NCI-H1105 (cell line): ENCODE measurements around the gene TMX2.
"Not testable (repeated sequence)": the region's sequence is repeated elsewhere in the genome, so short reads cannot be mapped to it uniquely, and the experiment has no call there.

Source experiments
- DNase-seq: peaks from one replicate; lab custom pipeline; 2025; lab: John Stamatoyannopoulos, UW

TMX2 gene, protein sequence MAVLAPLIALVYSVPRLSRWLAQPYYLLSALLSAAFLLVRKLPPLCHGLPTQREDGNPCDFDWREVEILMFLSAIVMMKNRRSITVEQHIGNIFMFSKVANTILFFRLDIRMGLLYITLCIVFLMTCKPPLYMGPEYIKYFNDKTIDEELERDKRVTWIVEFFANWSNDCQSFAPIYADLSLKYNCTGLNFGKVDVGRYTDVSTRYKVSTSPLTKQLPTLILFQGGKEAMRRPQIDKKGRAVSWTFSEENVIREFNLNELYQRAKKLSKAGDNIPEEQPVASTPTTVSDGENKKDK

DNA sequence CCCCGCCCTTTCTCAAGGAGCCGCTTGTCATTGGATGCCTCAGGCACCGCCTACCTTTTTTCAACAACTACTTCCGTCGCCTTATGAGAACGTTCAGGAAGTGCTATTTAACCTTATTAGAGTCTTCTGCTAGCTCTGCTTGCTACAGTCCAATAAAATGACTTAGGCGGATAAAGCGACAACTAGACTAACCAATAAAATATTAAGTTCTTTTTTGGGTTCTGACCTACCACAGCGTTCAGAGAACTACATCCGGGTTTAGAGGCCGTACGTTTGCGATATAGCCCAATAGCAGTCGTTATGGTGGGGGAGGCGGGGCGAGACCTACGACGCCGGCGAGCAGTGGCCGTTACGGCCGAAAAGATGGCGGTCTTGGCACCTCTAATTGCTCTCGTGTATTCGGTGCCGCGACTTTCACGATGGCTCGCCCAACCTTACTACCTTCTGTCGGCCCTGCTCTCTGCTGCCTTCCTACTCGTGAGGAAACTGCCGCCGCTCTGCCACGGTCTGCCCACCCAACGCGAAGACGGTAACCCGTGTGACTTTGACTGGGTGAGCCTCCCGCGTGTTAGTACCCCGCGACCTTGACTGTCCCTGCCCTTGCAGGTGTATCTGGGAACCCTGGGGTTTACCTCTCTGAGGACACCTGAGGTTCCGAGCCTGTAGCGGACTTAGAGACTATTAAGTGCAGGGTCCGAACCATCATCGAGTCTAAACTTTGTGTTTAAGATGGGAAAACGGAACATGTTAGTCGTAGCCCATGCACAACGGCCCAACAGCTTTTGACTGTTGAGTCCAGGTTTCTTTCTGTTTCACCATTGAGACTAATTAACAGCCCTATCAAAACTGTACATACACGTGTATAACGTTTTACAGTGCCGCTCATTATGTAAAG lies at the start of gene TMX2:
TSS of gene TMX2 (plus strand) at position 338 of the 895 bp plus-strand sequence. CDS start at position 364, 26 bp downstream.
- DNase-seq, result peak; percentile 98

DNA sequence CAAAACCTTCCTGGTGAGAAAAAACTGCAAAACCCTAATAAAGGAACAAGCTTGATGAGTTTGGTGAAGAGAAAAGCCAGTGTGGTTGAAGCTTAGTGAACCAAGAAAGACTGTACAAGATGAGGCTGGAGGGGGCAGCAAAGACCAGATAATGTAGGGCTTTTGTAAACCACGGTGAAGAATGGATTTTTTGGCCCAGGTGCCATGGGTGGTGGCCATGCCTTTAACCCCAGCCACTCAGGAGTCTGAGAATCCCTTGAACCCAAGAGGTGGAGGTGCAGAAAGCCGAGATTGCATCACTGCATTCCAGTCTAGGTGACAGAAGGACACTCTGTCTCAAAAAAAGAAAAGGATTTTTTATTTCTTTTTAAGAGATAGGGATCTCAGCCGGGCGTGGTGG lies 49.5 kb upstream of the TMX2 start:
- DNase-seq, result no peak

DNA sequence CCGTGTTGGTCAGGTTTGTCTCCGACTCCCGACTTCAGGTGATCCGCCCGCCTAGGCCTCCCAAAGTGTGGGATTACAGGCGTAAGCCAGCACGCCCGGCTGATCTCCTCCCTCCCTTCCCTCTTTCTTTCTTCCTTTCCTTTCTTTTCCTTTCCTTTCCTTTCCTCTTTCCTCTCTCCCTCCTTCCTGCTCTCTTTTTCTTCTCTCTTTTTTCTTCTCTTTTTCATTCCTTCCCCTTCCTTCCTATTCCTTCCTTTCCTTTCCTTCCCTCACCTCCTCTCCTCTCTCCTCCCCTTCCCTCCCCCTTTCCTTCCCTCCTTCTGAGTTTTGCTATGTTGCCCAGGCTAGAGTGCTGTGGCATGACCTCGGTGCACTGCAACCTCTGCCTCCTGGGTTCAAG lies 48.4 kb upstream of the TMX2 start:
- DNase-seq, result no peak

DNA sequence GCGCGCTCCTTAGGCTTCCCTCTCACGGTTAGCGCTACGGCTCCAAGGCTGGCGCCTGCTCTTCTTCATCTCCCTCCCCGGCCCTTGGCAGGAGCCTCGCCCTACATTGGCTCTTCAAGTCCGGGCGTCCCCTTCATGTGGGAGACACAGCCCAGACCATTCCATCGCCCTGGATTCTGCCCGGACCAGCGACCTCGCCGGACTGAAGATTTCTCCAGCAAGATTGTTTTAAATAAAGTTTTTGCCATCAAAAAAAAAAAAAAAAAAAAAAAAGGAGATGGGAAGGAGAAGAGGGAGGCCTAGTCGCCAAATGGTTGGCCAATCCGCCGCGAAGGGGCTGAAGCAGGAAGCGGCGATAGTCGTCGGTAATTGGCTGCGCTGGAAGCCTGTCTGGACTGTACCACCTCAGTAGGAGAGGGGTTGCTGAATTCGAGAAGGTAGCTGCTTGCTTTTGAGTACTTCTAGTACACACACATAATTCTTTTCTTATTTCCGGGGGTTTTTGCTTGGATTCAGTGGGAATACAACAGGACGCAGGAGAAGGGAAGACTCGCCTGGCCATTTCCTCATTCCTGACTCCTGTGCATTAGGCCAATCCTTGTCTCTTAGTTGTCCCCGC lies 45.2 kb upstream of the TMX2 start:
- DNase-seq, result peak; percentile 97

DNA sequence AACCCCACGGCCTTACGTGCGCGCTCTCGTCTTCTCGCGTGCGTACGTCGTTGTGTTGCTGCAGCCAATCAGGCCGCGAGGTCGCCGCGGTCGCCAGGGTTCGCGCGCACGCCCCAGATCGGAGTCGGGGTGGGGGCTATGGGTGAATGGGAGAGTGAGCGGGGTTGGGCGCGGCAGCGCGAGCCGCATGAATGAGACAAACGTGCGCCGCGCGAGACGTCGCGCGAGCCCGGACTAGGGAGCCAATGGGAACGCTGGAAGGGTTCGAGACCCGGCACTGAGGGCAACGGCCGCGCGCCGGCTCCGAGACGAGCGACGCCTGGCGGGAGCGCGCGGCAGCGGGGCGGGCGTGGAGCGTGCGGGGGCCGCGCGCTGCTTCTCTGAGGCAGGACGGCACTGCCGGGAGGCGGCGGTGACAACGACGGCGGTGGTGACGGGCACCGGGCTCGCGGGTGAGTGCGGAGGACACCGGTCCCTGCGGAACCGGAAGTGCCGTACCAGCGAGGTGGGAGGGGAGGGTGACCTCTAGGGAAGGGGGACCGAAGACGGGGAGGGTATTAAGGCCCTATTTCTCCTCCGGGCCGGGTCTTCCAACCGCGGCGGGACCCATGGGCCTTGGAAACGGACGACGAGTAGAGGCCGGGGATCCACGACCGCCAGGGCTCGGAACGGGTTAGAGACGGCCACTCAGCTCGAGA lies 44.5 kb upstream of the TMX2 start, which contains the start of gene ZDHHC5:
TSS of gene ZDHHC5 (plus strand) at position 379 of the 698 bp plus-strand sequence. CDS start 4,977 bp downstream, outside the sequence.
- peak; percentile 97 for DNase-seq

DNA sequence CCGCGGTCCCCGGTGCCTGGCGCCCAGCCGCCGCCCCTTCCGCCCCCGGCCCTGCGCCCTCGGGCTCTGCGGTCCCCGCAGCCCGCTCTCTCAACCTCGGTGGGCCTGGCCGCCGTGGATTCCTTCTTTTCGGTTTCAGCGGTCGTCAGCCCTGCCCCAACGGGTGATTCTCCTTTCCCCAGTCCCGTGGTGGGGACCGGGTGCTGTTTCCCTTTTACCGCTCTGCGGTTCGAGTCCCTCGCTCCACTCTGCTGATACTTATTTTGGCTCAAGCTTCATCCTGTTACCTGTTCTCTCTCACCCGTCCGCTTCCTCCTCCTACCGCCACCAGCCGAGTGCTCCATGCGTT lies 44.0 kb upstream of the TMX2 start:
- no peak for DNase-seq

DNA sequence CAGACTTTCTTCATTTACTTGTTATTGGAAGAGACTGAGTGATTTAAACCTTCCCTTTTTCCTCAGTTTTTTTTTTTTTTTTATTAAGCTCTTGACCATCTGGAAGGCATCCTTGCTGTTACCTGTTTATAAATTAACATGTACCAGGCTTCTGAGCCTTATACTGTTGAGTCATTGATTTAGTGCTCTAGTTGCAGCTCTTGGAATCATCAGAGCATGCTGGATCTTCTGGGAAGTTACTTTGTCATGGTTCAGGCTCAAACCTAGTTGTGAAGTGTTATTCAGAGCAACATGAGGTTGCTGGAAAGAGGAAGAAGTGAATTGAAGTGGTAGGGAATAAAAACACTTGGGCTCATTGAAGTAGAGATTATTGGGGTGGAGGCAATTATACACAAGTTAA lies 38.1 kb upstream of the TMX2 start:
- DNase-seq, result no peak

DNA sequence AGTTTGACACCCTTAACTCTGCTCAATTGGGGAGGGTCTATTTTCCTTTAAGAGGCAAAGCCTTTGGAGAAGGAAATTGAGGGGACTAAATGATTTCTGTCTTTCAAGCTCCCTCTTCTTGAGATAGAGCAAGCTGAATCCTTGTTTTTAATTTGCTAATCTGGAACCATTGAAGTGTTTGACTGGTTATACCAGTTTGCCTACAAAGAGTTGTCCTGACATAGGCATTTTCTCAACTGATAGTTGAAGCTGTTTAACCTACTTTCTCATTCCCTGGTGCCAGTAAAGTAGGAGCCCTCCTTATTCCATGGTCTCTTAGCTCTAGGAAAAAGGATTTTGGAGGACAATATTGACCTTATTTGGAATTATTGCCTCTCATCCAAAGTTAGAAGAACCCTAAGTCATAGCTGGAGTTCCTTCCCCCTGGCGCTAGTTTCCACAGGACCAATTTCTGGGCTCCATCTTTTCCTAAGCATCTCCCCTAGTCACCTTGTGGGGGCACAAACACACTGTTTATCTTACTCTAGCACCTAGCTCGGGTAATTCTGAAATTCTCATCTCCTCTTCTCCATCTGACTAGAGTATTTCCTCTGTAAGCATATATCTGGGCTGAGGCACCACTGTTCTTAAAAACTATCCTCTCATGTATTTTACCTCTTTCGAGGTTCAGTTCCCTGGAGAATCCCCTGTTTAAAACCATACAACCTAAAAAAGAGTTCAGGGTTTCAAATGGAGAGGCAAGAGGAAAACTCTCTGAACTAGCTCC lies 37.0 kb upstream of the TMX2 start:
- DNase-seq, result no peak

DNA sequence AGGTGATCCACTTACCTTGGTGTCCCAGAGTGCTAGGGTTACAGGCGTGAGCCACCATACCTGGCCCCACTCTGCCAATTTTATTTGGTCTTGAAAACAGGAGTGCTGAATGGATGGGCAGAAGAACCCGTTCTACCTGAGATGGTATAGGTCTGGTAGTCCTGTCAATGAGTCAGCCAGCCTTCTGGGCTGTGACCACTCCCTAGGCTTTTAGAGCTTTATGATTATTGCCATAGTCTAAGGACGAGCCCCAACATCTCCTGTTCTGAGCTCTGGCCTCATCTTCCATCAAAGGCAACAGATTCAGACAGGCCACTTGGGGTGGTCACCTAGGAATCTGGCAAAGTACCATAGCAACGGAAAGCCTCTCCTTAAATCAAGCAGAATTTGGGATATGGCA lies 33.0 kb upstream of the TMX2 start:
- DNase-seq, result no peak

DNA sequence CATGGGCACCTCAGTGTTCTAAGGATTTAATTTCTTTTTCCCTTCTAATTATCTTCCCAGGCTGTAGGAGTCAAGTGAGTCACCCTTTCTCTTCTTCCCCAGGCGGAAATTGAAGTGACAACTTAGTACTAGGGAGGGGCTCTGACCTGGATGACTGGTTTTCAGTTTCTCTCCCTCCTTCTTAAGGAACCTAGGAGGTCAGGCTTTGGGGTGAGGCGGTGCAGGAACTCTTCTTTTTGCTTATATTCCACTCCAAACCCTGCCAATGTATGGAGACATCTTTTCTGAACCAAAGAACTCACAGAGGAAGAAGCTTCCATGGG lies 31.9 kb upstream of the TMX2 start:
- DNase-seq, result no peak

DNA sequence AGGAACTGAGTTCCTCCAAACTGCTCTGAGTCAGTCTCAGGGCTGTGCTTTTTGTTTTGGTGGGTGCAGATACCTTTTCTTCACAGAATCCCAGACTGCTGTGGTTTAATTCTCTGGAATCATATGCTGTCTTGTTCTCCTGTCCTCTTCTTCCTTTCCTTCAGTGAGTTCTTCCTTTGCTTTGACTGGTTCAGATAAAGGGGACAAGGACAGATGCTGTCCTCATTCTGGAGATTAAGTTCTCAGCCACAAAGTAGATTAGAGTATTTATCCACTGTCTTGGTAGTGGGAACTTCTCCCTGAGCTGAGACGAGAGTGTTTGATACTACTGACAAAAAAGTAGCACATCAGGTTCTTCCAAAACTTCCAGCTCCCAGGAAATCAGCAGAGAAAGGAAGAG lies 31.2 kb upstream of the TMX2 start:
- no peak for DNase-seq

DNA sequence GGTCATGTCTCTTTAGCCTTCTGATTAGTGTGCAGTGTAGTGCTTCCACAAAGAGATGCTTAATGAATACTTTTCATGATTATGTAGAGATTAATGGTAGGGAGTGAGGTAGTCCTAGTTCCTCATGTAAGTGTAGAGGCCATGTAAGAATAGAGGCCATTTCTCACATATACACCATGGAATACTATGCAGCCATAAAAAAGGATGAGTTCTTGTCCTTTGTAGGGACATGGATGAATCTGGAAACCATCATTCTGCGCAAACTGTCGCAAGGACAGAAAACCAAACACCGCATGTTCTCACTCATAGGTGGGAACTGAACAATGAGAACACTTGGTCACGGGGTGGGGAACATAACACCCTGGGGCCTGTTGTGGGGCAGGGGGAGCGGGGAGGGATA lies 21.9 kb upstream of the TMX2 start:
- not testable (repeated sequence) for DNase-seq

DNA sequence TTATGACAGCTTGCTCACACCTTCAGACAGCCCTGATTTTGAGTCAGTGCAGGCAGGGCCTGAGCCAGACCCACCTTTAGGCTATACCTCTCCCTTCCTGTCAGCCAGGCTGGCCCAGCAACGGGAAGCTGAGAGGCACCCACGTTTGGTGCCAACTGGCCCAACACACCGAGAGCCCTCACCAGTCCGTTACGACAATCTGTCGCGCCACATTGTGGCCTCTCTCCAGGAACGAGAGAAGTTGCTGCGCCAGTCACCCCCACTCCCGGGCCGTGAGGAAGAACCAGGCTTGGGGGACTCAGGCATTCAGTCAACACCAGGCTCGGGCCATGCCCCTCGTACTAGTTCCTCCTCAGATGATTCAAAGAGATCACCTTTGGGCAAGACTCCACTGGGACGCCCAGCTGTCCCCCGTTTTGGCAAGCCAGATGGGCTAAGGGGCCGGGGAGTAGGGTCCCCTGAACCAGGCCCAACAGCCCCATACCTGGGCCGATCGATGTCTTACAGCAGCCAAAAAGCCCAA lies 13.5 kb upstream of the TMX2 start:
- no peak for DNase-seq

DNA sequence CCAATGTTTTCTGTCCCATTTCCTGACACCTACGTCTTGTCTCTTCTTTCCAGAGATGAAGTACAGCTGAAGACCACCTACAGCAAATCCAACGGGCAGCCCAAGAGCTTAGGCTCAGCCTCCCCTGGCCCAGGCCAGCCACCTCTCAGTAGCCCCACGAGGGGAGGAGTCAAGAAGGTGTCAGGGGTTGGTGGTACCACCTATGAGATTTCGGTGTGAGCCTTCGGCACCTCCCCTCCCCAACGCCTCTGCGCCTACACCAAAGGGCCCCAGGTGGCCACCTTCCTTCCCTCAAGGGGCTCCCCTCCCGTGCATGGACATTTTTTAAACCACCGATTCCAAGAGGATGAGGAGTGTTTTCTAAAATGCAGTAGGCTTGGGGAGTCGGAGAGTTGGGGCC lies 12.6 kb upstream of the TMX2 start:
- no peak for DNase-seq

DNA sequence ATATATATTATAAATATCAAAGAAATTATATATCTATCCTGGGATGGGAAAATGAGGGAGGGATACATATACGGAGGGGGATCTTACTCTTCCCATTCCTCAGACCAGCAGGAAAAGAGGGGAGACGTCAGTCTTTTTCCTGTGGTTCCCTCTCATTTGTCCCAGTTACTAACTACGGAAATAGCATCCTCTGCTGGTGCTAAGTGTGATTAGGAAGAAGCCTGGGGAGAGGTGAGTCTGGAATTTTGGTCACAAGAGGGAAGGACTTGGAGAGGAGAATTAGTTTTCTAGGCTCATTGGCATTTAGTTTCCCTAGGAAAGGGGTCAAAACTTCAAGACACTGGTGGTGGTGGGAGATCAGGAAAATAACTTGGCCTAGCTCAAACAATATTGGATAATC lies 12.0 kb upstream of the TMX2 start:
- DNase-seq, result no peak

DNA sequence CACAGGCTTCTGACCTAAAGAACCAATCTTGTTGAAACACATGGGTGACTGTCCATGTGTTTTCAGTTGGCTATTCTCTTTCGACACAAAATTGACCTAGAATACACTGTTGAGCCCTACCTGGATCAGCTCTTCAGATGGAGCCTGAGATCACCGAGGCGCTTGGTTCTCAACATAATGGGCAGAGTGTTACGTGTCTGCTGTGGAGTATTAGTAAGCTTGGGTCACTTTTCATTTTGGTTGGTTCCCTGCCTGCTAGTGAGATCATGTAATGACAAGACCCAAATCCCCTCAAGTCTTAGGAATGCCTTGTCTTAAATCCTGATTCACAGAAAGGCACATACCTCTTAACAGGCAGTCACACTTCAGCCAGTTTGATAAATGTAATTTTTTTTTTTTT lies 9.1 kb upstream of the TMX2 start:
- no peak for DNase-seq

DNA sequence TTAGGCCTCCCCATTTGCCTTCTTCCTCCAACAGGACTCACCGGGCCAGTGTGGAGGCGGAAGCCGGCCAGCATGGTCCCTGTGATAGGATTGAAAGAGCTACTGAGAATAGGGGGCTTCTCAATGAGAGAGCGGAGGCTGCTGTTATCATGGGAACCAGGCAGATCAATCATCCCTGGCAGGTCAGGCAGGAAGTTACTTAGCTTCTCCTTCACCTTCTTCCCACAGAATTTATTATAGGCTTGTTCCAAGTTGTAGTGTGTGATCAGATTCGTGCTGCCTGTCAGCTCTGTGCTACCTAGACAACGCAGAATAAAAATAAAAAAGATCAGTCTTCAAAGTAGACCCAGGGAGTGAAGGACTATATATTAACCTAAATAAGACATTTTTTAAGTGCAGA lies 7.5 kb upstream of the TMX2 start:
- DNase-seq, result no peak

DNA sequence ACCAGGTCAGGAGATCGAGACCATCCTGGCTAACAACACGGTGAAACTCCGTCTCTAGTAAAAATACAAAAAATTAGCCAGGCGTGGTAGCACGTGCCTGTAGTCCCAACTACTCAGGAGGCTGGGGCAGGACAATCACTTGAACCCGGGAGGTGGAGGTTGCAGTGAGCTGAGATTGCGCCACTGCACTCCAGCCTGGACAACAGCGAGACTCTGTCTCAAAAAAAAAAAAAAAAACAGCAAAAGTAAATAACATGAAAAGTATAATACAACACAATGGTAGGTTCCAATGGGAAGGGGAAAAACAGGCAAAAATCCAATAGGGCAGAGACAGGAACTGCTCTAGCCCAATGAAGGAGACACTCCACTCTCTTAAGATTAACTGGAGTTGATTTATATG lies 7.0 kb upstream of the TMX2 start:
- not testable (repeated sequence) for DNase-seq

DNA sequence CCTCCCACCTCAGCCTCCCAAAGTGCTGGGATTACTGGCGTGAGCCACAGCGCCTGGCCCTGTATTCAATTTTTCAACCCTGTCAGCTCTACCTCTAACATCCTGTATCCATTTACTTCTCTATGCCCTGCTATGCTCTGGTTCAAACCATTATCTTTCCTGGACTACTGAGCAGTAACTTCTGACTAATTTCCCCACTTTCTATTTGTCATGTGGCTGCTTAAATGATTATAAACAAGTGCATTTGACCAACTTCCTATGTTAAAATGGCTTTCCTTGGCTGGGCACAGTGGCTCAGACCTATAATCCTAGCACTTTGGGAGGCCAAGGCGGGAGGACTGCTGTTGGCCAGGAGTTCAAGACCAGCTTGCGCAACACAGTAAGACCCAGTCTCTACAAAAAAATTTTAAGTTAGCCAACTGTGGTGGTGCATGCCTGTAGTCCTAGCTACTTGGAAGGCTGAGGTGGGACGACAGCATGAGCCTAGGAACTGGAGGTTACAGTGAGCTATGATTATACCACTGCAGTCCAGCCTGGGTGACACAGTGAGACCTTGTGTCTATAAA lies 2.5 kb upstream of the TMX2 start:
- no peak for DNase-seq

DNA sequence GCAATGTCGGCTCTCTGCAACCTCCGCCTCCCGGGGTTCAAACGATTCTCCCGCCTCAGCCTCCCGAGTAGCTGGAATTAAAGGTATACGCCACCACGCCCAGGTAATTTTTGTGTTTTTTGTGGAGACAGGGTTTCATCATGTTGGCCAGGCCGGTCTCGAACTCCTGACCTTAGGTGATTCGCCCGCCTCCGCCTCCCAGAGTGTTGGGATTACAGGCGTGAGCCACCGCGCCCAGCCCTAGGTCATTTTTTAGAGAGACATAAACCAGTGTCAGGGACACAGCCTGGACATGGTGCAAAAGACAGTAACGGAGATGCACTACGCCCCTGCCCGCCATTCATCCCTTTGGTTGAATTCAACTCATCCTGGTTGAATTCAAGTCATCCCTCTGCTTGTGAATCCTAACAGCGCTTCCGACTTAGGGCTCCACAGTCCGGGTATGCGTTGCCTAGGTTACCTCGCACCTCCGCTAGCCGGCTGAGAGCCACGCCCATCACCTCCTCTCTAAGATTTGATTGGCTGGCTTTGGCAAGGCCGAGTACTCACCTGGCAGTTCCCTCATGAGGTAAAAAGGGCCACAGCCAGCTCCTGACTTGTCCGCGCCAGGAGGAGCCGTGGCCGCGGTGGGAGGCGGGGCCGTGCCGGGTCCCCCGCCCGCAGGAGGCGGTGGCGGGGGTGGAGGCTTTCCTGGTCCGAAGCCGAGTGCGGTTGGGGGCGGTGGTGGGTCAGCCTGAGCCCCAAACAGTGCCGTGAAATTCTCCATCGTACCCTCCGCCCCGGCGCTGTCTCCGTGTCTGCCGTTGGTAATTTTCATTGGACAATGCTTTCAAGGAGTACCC lies 758 bp upstream of the TMX2 start, which contains the start of gene MED19:
TSS of gene MED19 (minus strand) at position 802 of the 842 bp plus-strand sequence. CDS start at position 766, 36 bp downstream.
- peak; percentile 97 for DNase-seq
